Measurements from ENCODE around the gene NUCB1.
A peak's percentile ranks its signal among the peaks of the same experiment; 100 is the strongest.
"Not testable (repeated sequence)": the region's sequence is repeated elsewhere in the genome, so short reads cannot be mapped to it uniquely, and the experiment has no call there.

Gene NUCB1

GRCh38 chr19:48899781-48900476, at the start of gene NUCB1:
Gene NUCB1 (plus strand): TSS chr19:48900312. CDS start chr19:48900797, 485 bp downstream.
- DNase-seq (ENCODE audit: low spot score), result peak; percentile 96

GRCh38 chr19:48852292-48852691, 47.8 kb upstream of the NUCB1 start:
- no peak for DNase-seq (ENCODE audit: low spot score)

- DNase-seq (ENCODE audit: low spot score), result no peak
These were observed 46.6 kb upstream of the NUCB1 start for GRCh38 chr19:48853483-48853882.

- DNase-seq (ENCODE audit: low spot score), result no peak
These were observed 46.0 kb upstream of the NUCB1 start for GRCh38 chr19:48854103-48854502.

GRCh38 chr19:48856921-48857320, 43.2 kb upstream of the NUCB1 start:
- DNase-seq (ENCODE audit: low spot score), result no peak

GRCh38 chr19:48858984-48859710, 41.0 kb upstream of the NUCB1 start:
- no peak for DNase-seq (ENCODE audit: low spot score)

GRCh38 chr19:48859711-48860572, 40.2 kb upstream of the NUCB1 start:
- DNase-seq (ENCODE audit: low spot score), result no peak

- DNase-seq (ENCODE audit: low spot score), result no peak
These were observed 38.8 kb upstream of the NUCB1 start for GRCh38 chr19:48861313-48861712.

- DNase-seq (ENCODE audit: low spot score), result no peak
These were observed 37.3 kb upstream of the NUCB1 start for GRCh38 chr19:48862827-48863226.

GRCh38 chr19:48866692-48867091, 33.4 kb upstream of the NUCB1 start:
- no peak for DNase-seq (ENCODE audit: low spot score)

- DNase-seq (ENCODE audit: low spot score), result peak; percentile 40
These were observed 32.9 kb upstream of the NUCB1 start for GRCh38 chr19:48867123-48867745.

GRCh38 chr19:48867746-48868113, 32.4 kb upstream of the NUCB1 start:
- no peak for DNase-seq (ENCODE audit: low spot score)

GRCh38 chr19:48868114-48868886, 31.8 kb upstream of the NUCB1 start, which contains the start of gene PLEKHA4:
Gene PLEKHA4 (minus strand): TSS chr19:48868617. CDS start chr19:48867620, 997 bp downstream.
- DNase-seq (ENCODE audit: low spot score), result no peak

- no peak for DNase-seq (ENCODE audit: low spot score)
These were observed 30.1 kb upstream of the NUCB1 start for GRCh38 chr19:48870048-48870447.

- DNase-seq (ENCODE audit: low spot score), result not testable (repeated sequence)
These were observed 28.5 kb upstream of the NUCB1 start for GRCh38 chr19:48871471-48872181.

- peak; percentile 98 for DNase-seq (ENCODE audit: low spot score)
These were observed 27.8 kb upstream of the NUCB1 start, which contains the start of gene PPP1R15A for GRCh38 chr19:48872182-48872883. Gene PPP1R15A (plus strand): TSS chr19:48872421. CDS start chr19:48873234, 813 bp downstream.

- peak; percentile 95 for DNase-seq (ENCODE audit: low spot score)
These were observed 27.1 kb upstream of the NUCB1 start for GRCh38 chr19:48872884-48873475.

- no peak for DNase-seq (ENCODE audit: low spot score)
These were observed 26.4 kb upstream of the NUCB1 start for GRCh38 chr19:48873476-48874302.
